Testis (tissue), 2 donors: Measurements from ENCODE around the gene IL12RB2.

Source experiments
- CTCF ChIP-seq, 3 experiments: fragments of 450-650 bp in 2 of 3; fragments of 200-600 bp in 1 of 3; sonication (generic) in 1 of 3; IDR thresholded peaks; one replicate each; pipeline ENCODE4 v1.5.1; 2016 to 2019; ENCODE audit warnings: antibody characterized with exemption in 3 of 3, mild to moderate bottlenecking in 2 of 3, moderate library complexity in 1 of 3
- POLR2A ChIP-seq: fragments of 450-650 bp; IDR thresholded peaks from one replicate; pipeline ENCODE4 v1.6.1; 2017; ENCODE audit warnings: antibody characterized with exemption, mild to moderate bottlenecking, moderate library complexity

DNA sequence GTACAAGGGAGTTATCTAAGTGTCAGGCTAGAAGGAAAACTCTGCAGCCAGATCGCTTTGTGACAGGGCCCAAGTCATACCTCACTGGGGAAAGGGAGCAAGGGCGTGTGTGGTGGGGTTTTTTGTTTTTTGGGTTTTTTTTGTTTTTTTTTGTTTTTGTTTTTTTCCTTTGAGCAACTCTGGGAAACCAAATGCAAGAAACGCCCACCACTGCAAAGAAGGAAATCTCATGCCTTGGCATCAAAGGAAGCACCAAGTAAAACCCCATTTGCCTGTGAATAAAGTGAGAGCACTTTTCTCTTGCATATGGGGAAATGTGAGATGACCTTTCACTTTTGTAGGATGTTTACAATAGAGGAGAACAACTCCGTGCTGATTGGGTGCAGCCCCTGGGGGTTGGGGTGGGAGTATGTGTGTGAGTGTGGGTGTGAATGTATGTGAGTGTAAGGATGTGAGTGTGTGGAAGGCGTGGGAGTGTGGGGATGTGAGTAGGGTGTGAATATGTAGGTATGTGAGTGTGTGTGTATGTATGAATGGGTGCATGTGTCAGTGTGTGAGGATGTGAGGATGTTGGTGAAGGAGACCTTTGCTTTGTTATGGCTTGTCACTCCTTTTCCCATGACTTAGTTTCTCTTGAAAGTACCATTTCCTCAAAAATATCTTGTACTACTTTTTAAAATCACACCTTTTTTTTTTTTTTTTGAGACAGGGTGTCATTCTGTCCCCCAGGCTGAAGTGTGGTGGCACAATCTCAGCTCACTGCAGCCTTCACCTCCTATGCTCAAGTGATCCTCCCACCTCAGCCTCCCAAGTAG lies 34.6 kb downstream of the IL12RB2 start:
- TF ChIP-seq CTCF (IDR thresholded peaks at IDR 0.05) (no peak), POLR2A (no peak)
